ENCODE data around the gene CFAP141.
"Not testable (repeated sequence)": the region's sequence is repeated elsewhere in the genome, so short reads cannot be mapped to it uniquely, and the experiment has no call there.

Gene CFAP141

DNA sequence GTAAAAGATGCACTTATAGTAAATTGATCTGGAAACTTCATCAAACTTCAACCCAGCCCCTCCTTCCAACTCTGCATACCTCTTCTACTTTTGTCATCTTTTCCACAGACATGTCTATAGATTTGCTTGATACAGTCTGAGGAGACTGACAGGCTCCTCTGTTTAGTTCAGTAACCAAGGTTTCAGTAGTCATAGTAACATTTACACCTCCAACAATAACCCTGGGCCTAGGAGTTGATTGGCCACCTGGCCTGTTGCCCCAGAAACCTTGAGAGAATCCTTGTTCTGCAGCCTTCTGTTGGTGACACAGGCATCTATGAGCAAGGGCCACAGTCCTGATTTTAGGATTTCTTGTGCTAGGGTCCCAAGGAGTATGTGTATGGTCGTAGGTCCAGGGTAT, at the start of gene CFAP141:
Gene CFAP141 (minus strand): TSS at position 138 of the 400 bp plus-strand sequence. CDS start 26 bp downstream, at position 112.
- no peak for DNase-seq

DNA sequence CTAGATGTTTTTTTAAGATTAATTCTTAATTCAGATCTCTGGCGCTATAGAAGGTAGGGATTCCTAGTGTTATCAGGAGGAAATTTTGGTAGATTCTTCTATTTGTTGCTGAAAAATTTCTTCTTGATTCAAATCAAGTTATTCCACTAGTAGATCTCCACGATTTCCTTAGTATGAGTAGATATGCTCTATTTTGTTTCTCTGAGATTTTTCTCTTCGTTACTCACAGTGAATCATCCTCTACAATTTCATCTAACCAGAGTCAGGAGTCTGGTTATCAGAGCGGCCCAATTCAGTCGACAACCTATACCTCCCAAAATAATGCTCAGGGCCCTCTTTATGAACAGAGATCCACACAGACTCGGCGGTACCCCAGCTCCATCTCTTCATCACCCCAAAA, 47.5 kb upstream of the CFAP141 start:
- DNase-seq, result no peak

DNA sequence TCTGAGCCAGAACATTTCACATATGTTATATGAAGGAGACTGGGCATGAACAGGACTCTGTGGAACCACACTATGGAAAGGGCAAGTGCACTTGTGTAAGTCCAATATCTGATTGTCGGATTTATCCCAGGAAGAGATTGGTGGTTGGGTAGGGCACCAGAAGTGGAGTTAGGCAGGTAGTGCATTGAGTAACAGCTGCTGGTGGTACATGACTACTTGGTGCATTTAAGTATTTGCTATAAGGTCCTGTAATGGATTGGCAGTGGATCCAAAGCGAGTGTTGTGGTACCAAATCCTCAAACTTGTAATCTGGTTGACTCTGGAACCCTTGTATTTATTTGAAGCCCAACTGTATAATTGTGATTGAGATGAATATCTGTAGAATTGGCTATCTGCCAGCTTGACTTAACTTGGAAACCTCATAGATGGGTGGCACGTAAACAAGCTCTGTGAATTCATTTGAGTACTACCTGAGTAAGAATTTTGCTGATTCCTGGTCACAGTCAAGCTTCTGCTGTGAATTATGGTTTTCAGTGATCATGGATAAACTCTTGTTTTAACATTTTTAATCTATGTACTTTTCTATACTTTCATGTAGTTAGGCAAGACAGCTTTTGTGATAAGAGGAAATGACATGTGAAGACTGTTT, 35.7 kb upstream of the CFAP141 start:
- no peak for DNase-seq

DNA sequence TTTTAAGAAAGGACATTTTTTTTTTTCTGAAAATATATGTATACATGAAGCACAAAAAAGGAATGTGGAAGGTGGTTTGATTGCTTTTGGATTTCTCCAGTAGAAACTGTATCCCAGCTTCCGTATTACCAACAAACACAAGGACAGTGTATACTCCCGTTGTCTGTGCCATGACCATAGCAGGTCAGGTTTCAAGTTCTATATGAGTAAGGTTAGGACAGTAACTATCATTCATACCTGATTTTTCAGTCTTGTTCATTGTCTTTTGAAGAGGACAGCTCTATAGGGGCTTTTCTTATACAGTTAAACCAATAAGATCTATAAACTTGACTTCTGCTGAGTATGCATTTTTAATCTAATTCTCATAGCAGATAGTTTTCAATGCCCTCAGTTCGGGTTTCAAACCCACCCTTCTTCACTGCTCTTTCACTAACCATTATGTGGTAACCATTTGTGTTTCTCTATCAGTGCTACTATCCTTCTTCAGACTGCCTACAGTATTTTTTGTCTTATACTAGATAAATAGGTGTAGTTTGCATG, 34.2 kb upstream of the CFAP141 start:
- no peak for DNase-seq

DNA sequence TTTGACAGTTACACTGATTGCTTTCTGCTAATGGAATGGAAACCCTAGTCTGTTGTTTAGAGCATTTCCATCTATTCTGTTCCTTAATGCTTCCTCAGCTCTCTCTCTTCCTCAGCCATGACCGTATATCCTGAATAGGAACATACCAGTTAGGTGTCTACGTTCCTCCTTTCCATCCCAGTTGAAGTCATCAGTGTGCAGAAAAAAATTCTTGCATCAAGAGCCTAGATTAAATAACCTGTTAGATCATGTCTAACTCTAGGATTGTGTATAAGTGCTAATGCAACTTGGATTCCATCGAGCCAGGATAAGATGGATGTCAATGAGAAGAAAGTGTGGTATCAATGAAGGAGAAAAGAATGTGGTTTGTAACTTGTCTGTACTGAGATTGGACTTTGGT, 33.4 kb upstream of the CFAP141 start:
- DNase-seq, result no peak

DNA sequence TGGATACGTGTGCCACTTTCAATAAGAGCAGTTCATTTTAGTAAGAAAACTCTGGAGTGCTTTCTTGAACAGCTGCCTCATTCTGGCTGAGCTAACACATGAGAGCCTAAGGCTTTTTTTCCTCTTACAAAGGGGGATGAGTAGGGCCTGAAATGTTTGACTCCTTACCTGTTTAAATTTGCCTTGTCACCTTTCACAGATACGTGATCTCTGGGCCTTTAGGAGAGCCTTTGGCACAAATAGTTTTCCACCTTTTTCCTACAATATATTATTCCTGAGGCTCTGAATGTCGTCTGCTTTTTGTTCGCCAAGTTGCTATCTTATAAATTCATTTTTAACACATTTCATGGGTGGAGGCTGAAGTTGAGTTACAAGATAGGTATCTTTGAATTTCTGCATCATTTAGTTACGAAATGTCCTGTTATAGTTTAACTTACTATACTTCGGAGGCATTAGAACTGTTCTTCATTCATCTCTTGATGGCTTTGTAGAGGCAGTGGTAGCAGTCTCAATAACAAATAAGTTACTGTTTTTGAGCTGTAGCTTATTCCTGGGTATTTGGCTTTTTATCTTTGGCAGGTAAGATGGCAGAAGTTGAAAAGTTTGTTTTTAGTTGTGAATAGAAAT, 31.9 kb upstream of the CFAP141 start:
- DNase-seq, result no peak

DNA sequence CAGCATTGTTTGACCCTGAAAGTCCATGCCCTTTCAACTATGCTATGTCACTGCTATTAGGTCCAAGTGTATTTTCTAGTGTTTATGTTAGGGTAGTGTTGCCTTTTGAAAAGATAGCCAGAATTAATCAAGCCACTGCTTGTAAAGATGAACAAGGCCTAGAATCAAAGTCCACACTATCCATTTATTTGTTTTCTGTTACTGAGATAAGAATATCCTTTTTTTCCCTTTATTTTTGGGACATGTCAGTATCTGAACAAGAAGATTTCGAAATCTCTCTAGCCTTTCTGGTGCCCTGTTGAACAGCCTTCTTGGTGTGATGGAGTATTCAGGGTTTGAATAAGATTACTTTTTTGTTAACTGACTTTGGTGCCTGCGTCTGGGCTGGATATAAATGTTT, 31.3 kb upstream of the CFAP141 start:
- DNase-seq, result no peak

DNA sequence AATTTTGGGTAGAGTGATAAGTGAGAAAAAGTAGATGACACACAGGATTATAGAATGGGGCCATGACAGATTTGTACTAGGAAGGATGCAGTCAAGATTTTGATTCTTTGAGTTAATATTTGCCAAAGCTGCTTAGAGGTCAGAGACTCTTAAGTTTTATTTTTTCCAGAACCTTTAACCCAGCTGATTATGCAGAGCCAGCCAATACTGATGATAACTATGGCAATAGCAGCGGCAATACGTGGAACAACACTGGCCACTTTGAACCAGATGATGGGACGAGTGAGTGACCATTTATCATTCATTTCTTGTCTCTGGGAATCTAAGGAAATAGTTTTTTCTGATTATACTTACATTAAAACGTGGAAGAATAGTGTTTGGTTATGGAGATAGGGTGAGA, 30.7 kb upstream of the CFAP141 start:
- DNase-seq, result no peak

DNA sequence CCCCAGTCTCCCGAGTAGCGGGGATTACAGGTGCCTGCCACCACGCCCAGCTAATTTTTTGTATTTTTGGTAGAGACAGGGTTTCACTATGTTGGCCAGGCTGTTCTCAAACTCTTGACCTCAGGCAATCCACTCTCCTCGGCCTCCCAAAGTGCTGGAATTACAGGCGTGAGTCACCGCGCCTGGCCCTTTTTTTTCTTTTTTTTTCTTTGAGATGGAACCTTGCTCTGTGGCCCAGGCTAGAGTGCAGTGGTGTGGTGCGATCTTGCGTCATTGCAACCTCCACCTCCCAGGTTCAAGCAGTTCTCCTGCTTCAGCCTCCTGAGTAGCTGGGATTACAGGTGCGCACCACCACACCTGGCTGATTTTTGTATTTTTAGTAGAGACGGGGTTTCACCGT, 27.0 kb upstream of the CFAP141 start:
- not testable (repeated sequence) for DNase-seq

DNA sequence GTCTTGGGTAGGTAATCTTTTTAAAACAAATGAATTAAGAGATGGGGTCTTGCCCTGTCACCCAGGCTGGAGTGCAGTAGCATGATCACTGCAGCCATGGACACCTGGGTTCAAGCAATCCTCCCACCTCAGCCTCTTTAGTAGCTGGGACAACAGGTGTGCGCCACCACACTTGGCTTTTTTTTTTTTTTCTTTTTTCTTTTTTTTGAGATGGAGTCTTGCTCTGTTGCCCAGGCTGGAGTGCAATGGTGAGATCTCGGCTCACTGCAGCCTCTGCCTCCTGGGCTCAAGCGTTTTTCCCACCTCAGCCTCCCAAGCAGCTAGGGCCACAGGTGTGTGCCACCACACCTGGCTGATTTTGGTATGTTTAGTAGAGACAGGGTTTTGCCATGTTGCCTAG, 25.0 kb upstream of the CFAP141 start:
- DNase-seq, result not testable (repeated sequence)

DNA sequence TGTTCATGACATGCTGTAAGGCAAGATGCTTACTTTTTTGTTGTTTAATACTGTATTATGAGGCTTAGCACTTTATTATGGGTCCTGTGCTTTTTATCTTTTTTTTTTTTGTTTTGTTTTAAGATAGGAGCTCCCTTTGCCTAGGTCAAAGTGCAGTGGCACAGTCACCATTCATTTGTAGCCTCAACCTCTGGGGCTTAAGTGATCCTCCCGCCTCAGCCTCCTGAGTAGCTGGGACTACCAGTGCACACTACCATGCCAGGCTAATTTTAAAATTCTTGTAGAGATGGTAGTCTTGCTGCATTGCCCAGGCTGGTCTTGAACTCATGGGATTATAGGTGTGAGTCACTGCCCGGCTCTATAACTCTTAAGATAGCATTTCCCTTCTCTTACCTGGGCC, 19.2 kb upstream of the CFAP141 start:
- DNase-seq, result no peak

DNA sequence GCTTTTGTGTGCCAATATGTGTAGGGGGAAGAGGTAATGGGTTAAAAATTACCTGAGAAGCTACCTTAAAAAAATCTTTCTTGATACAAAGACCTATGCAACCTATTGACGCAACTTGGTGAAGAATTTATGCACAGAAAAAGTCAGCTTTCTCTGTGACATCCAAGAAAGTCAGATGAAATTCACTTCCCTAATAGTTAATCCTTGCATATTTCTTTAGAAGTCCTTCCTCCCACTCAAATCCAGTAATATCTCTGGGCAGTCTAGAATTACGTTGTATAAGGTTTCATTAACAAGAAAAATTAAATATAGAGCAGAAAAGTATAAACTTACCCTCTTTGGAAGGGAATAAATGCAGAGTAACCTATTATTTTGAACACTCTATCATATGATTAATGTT, 17.5 kb upstream of the CFAP141 start:
- no peak for DNase-seq

DNA sequence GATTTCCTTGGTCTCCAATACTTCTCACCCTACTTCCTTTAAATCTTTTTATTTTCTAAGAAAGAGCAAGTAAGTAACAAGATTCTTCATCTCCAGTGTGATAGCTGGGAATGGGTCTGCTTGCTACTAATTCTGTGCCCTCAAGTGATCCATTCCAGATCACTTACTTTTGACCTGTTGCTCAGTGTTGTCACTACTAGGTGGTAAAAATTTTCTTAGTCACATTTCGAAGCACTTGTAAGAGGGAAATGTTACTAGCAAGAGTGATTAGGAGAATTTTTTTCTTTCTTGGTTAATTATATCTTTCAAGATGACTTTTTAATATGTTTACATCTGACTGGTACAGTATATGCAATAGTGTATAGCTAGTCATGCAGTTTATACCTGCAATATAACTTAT, 16.8 kb upstream of the CFAP141 start:
- no peak for DNase-seq

DNA sequence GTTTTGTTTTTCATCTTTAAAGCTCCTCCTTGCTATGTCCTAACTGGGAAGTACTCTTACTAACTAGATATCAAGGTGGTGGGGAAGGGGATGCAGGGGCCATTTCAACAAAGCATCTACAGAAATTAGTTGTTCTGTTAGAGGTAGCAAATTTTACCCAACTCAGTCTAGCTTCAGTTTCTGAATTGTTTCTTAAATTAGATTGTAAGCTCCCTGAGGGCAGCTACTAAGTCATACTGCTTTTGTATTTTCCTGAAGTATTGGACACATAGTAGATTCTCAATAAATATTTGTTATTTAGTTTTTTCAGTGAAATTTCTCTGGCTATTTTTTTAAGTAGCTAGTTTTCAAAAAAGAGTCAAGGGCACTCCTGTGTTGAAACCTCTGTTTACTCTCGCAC, 16.4 kb upstream of the CFAP141 start:
- no peak for DNase-seq

DNA sequence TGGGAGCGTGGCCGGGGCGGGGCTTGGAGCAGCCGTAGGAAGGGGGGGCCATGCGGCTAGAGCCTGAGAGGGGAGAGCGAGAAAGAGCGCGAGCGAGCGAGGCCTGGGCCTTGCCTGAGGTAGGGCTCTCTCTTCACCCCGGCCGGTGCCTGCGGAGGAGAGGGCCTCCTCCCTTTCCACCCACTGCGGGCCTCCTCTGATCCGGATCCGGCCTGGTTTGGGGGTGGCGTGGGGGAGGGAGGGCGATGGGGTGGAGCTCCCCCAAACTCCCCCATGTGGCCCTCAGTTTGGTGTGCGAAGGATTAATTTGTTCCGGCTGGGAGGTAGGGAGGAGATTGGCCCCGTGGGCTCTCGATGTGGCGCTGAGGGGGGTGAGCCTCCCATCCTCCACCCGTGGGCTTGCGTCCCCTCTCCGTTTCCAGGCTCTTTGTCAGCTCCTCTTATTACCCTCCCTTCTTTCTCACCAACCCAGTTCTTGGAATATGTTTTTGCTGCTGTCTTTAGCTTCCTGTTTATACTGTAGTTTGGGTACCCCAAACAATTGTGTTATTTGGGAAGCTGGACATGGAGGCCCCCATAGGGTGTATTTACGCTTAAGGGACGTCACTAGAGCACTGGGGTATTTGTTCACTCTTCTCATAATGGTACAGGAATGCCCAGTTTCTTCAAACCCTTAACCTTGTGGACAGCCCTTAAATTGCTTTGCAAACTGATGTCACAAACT, 15.3 kb upstream of the CFAP141 start:
- DNase-seq, result peak; percentile 75

DNA sequence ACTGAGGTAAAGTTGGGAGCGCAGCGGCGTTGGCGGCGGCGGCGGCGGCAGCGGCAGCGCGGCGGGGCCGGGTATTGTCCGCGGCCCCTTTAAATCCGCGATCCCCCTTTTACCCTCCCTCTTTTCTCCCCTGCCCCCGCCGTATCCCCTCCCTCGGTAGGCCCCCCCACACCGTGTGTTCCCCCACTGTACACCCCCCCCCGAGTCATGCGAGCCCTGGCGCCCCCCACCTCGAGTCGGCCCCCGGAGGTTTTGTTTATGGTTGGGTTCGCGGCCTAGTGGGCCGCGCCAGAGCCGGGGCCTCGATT, 14.8 kb upstream of the CFAP141 start:
- DNase-seq, result no peak

DNA sequence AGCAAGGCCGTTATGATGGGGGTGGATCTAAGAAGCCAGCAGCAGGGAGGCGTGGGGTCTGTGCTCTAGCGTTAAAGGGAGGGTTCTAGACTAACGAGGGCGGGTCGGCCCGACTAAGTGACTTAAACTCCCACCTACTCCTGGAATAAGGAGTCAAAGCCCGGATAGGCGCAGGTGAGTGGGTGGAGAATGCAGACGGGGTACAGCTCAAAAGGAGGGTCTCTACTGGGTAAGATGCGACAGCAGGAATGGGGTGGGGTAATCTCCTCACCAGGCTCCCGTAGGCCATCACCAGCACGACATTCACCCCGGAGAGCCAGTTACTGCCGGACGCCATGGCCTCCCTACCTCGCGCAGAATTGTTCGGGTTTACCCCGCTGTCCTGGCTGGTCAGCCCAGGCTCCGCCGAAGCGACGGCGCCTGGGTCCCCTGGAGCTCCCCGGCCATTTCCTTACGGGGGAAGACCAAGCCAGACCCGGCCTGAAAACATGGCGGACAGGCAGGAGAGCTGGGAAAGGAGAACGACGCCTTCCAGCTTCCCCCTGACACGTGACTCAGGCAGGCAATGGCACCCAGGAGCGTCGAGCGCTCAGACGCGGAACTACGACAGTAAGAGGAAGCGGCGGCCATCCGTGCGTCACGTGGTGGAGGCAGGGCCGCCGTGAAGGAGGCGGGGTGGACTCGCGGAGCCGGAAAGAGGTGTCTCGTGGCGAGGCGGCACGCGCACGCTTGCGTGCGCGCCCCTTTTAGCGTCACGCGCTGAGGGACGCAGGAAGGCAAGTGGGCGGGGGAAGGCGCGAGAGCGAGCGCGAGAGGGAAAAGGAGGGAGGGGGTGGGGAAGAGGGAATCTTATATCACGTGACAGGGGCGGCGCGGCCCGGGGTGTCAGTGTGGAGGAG, 14.2 kb upstream of the CFAP141 start, which contains the start of gene UBAP2L:
Gene UBAP2L (plus strand): TSS at position 885 of the 899 bp plus-strand sequence. CDS start 4,169 bp downstream, outside the sequence.
- DNase-seq, result peak; percentile 99

DNA sequence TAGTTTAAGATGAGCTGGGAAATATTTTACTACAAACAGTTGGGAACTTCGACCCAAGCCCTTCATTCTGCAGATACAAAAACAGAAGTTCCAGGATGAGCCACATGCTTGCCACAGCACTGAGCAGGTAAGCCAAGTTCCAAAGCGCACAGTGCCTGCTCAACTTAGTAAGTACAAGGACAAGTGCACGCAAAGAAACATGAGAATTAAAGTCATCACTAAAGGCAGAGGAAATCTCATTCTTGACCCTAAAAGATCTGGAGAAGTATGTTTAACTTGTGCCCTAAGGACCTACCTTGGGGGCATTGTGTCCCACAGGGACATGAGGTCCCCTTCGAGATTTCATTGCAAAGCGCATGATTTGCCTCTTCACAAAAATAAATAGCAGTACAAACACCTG, 13.4 kb upstream of the CFAP141 start:
- no peak for DNase-seq

DNA sequence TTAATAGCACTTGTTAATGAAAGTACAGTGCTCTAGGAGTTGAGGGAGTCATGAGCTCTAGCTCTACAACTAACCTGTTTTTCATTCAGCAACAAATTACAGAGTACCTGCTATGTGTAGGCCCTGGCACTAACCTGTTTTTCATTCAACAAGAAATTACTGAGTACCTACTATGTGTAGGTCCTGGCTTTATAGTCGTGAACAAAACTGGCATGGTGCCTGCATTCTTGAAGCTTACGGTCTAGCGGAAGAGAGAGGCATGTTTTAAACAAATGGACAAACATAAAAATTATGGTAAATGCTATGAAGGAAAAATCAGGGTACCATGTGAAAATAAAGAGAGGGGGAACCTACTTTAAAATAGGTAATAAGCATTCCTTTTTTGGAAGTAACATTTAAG, 12.4 kb upstream of the CFAP141 start:
- no peak for DNase-seq

DNA sequence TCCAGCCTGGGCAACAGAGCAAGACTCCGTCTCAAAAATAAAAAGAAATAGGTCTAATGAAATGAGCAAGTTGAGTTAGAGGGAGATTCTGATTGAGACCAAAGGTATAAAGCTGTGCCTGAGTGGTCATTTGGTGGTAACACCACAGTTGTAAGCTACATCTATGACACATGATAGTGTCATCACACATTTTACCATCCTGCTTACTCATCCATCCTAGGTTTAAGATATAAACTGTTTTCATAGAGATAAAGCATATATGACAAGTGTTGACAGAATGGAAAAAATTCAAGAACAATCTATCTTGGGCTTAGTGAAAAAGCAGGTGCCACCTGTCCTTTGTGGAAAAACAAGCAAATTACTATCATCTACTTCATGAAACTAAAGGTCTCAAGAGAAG, 7.1 kb upstream of the CFAP141 start:
- no peak for DNase-seq

DNA sequence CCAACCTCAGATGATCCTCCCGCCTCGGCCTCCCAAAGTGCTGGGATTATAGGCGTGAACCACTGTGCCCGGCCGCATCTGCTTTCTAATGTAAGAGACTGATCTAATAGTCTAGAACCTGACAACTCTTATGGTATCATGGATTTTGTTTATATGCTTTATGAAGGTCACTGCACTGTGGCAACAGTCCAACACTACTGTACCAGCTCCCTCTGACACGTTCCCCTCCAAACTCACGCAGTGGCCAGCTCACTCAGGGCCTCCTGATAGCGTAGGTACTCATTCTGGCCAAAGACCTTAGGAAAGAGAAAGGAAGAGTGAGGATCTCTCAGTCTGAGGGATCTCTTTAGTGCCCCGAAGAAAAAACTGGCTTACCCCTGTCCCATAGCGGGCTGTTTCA, 6.0 kb upstream of the CFAP141 start:
- no peak for DNase-seq

DNA sequence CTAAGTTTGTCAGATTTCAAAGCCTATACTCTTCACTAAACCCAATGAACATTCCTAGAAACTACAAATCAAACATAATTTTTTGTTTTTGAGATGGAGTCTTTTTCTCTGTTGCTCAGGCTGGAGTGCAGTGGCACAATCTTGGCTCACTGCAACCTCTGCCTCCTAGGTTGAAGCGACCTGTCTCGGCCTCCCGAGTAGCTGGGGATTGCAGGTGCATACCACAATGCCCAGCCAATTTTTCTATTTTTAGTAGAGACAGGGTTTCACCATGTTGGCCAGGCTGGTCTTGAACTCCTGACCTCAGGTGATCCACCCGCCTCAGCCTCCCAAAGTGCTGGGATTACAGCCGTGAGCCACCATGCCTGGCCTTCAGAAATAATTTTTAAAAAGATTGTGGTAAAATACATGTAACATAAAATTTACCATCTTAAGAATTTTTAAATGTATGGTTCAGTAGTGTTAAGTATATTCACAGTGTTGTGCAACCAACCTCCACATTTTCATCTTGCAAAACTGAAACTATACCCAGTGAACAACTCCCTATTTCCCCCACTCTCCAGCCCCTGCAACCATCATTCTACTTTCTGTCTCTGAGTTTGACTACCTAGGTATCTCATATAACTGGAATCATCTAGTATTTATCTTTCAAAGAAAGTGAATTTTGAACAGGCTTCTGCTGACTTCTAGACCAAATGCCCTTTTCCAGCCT, 2.7 kb upstream of the CFAP141 start:
- no peak for DNase-seq
